NT2/D1 (cell line): ENCODE measurements around the gene NRXN3.

Source experiments
- SUZ12 ChIP-seq: IDR thresholded peaks from 2 replicates; pipeline ENCODE4 v1.6.1; 2011; ENCODE audit not compliant: insufficient read length, insufficient read depth; ENCODE audit errors: extremely low read depth
- YY1 ChIP-seq: IDR thresholded peaks from 2 replicates; pipeline ENCODE4 v1.6.1; 2011; ENCODE audit not compliant: insufficient read length, insufficient read depth

DNA sequence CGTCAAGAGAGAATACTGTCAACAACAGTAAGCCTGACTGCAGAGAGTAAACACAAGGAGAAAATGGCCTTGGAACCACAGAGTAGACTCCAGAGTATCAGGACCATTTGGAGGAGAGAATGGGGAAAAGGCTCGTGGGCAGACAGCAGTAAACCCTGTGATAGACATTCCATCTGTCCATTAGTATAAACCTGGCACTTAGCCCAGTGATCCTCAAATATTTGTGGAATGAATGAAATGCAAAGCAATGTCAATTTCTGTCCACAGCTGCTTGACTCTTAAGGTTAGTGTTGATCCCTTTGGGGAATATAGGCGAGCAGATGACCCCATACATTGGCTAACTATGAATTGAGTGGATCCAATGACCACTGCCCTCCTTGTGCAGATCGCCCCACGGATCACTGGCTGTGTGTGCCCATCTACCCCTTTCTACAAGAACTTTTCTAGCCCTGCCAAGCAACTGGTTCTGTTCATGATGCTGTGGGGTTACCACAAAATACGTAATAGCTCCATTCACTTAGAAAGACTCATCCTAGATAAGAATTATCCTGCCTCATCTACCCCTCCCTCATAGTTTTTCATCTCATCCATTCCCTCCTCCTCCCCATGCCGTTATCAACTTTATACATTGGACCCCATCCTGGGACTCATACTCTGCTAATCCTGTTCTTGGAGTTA is 846.8 kb downstream of the NRXN3 start:
- TF ChIP-seq YY1 (no peak), SUZ12 (no peak)
